GM23338 (cell line): ENCODE measurements around the gene NFKBIZ. TPM values are rescaled to one million over a fixed set of nuclear protein-coding genes. Genes with fewer than 3 reads are reported as not detected.

Experiments
- ATAC-seq: fragments of 200-7000 bp; cut with Tn5 transposase; 3 replicates; pipeline ENCODE4 v1.9.1; 2020
- DNase-seq: peaks from one replicate; pipeline ENCODE4 v3.0.0-alpha.2; 2015; ENCODE audit warnings: low spot score
- H2AFZ ChIP-seq: fragments of 200-600 bp; sonication (generic); 2 replicates; pipeline ENCODE4 v1.8.0; 2016; ENCODE audit warnings: antibody characterized with exemption, mild to moderate bottlenecking, moderate library complexity
- H3F3A ChIP-seq: fragments of 200-600 bp; sonication (generic); replicated peaks from 2 replicates; pipeline ENCODE4 v1.8.0; 2017; ENCODE audit warnings: antibody characterized with exemption, mixed run types, low read depth
- H3K27ac ChIP-seq: fragments of 200-600 bp; sonication (generic); 2 replicates; pipeline ENCODE4 v1.6.1; 2016; ENCODE audit warnings: low read depth
- H3K27me3 ChIP-seq: fragments of 200-600 bp; sonication (generic); 2 replicates; pipeline ENCODE4 v1.8.0; 2016; ENCODE audit warnings: mild to moderate bottlenecking, mixed run types, moderate library complexity; ENCODE audit not compliant: insufficient read depth
- H3K36me3 ChIP-seq: fragments of 200-600 bp; sonication (generic); 2 replicates; pipeline ENCODE4 v1.8.0; 2016; ENCODE audit warnings: mild to moderate bottlenecking; ENCODE audit not compliant: insufficient read depth
- H3K4me1 ChIP-seq: fragments of 200-600 bp; sonication (generic); 2 replicates; pipeline ENCODE4 v1.8.0; 2016; ENCODE audit warnings: mild to moderate bottlenecking, moderate library complexity; ENCODE audit not compliant: insufficient read depth
- H3K4me2 ChIP-seq: fragments of 200-600 bp; sonication (generic); 2 replicates; pipeline ENCODE4 v1.7.1; 2017; ENCODE audit warnings: mixed run types
- H3K4me3 ChIP-seq: fragments of 200-600 bp; sonication (generic); 2 replicates; pipeline ENCODE4 v1.6.1; 2016; ENCODE audit warnings: mixed run types
- H3K79me2 ChIP-seq: fragments of 200-600 bp; sonication (generic); replicated peaks from 2 replicates; pipeline ENCODE4 v1.8.0; 2017; ENCODE audit warnings: mild to moderate bottlenecking; ENCODE audit not compliant: insufficient read depth
- H3K9me2 ChIP-seq: fragments of 200-600 bp; sonication (generic); 2 replicates; pipeline ENCODE4 v1.8.0; 2017; ENCODE audit not compliant: insufficient read depth
- H4K20me1 ChIP-seq: fragments of 200-600 bp; sonication (generic); replicated peaks from 2 replicates; pipeline ENCODE4 v1.8.0; 2017; ENCODE audit warnings: mild to moderate bottlenecking; ENCODE audit not compliant: insufficient read depth
- H3K27ac Mint-ChIP-seq: 2 replicates; pipeline ENCODE4 v1.8.0; 2020; ENCODE audit warnings: inconsistent platforms, mild to moderate bottlenecking, moderate library complexity, mixed read lengths
- H3K27me3 Mint-ChIP-seq: 3 replicates; pipeline ENCODE4 v1.8.0; 2022; ENCODE audit warnings: low read depth, mild to moderate bottlenecking, moderate library complexity, mixed read lengths, inconsistent platforms; ENCODE audit not compliant: insufficient read depth, poor library complexity
- H3K36me3 Mint-ChIP-seq: 3 replicates; pipeline ENCODE4 v1.8.0; 2021; ENCODE audit warnings: low read depth, mild to moderate bottlenecking, inconsistent platforms, moderate library complexity, mixed read lengths
- H3K4me1 Mint-ChIP-seq: 3 replicates; pipeline ENCODE4 v1.8.0; 2020; ENCODE audit warnings: mild to moderate bottlenecking, inconsistent platforms, mixed read lengths
- H3K4me3 Mint-ChIP-seq: 3 replicates; pipeline ENCODE4 v1.8.0; 2021; ENCODE audit warnings: moderate library complexity, mild to moderate bottlenecking, inconsistent platforms, mixed read lengths
- H3K9me3 Mint-ChIP-seq: 3 replicates; pipeline ENCODE4 v1.8.0; 2020; ENCODE audit warnings: moderate library complexity, mild to moderate bottlenecking, inconsistent platforms, mixed read lengths
- CREB1 ChIP-seq: fragments of 250-450 bp; sonication (Bioruptor Pico); IDR thresholded peaks from 2 replicates; pipeline ENCODE4 v1.5.0; 2020; ENCODE audit warnings: low read depth, mild to moderate bottlenecking, moderate library complexity
- ETS1 ChIP-seq: IDR thresholded peaks from 2 replicates; pipeline ENCODE4 v1.6.1; 2016; ENCODE audit warnings: antibody characterized with exemption
- EZH2 ChIP-seq: fragments of 200-600 bp; sonication (generic); IDR thresholded peaks from one replicate; pipeline ENCODE4 v1.8.0; 2017; ENCODE audit warnings: antibody characterized with exemption, mild to moderate bottlenecking, low read depth; ENCODE audit not compliant: unreplicated experiment
- EZH2phosphoT487 ChIP-seq: fragments of 200-600 bp; sonication (generic); IDR thresholded peaks from one replicate; pipeline ENCODE4 v1.8.1; 2018; ENCODE audit warnings: antibody characterized with exemption; ENCODE audit not compliant: unreplicated experiment
- NANOG ChIP-seq: IDR thresholded peaks from 2 replicates; pipeline ENCODE4 v1.6.1; 2016; ENCODE audit warnings: antibody characterized with exemption, borderline replicate concordance
- POLR2AphosphoS5 ChIP-seq: IDR thresholded peaks from 2 replicates; pipeline ENCODE4 v1.6.1; 2016; ENCODE audit warnings: antibody characterized with exemption, low read depth
- STAT1 ChIP-seq: IDR thresholded peaks from one replicate; pipeline ENCODE4 v1.6.1; 2016; ENCODE audit warnings: antibody characterized with exemption; ENCODE audit not compliant: unreplicated experiment
- ZNF114 ChIP-seq: fragments of 250-450 bp; sonication (Bioruptor Pico); IDR thresholded peaks from 2 replicates; pipeline ENCODE4 v1.5.0; 2020; ENCODE audit warnings: mild to moderate bottlenecking, moderate library complexity
- ZNF331 ChIP-seq: fragments of 250-450 bp; sonication (Bioruptor Pico); IDR thresholded peaks from 2 replicates; pipeline ENCODE4 v1.5.0; 2020; ENCODE audit warnings: low read depth, mild to moderate bottlenecking, moderate library complexity
- ZNF462 ChIP-seq: fragments of 250-450 bp; sonication (Bioruptor Pico); IDR thresholded peaks from 2 replicates; pipeline ENCODE4 v1.5.0; 2020; ENCODE audit warnings: mild to moderate bottlenecking, moderate library complexity
- polyA plus RNA-seq: library from polyadenylated mRNA; unstranded; fragments of >200 nt; fragmentation: Nextera tagmentation; extraction: Ambion mirVana; gene quantifications from 2 replicates; pipeline ENCODE4 v1.2.1, GENCODE V29; 2016
- total RNA-seq: library from RNA; depleted of rRNA; stranded (reverse); fragments of >200 nt; shearing (Covaris generic); gene quantifications from 2 replicates; pipeline ENCODE4 v1.2.3, GENCODE V29; 2014

Gene NFKBIZ
- total and polyA plus RNA-seq, 2 experiments from 2014 or later = 14.1 to 18.2 TPM

GRCh38 chr3:101861212-101861788 lies 12.0 kb downstream of the NFKBIZ start:
- H3K4me3 Mint-ChIP-seq = no peak overlapping the region

More at GRCh38 chr3:101861212-101861788, 12.0 kb downstream of the NFKBIZ start:
- H3F3A ChIP-seq = peaks cover 3% of the 10 kb centered on the region; the same call in 1 of the 2 replicates
- H3K79me2 ChIP-seq = no peaks in the 10 kb centered on the region; the same call in 1 of the 2 replicates
- DNase-seq = no peak
- H3K27ac ChIP-seq = no peak overlapping the region
- TF ChIP-seq CREB1 (CRISPR knock-in tag) (no peak), ETS1 (no peak), EZH2phosphoT487 (no peak), POLR2AphosphoS5 (no peak), EZH2 (no peak), ZNF114 (CRISPR knock-in tag) (no peak), STAT1 (no peak), NANOG (no peak), ZNF462 (CRISPR knock-in tag) (no peak), ZNF331 (CRISPR knock-in tag) (no peak)
- no peak for ATAC-seq
- H3K27me3 ChIP-seq = no peaks in the 10 kb centered on the region
- no peaks in the 10 kb centered on the region for H3K4me1 ChIP-seq
- Mint-ChIP-seq H3K27me3 (peaks cover 2% of the 10 kb centered on the region), H3K27ac (no peak overlapping the region), H3K9me3 (no peaks in the 10 kb centered on the region), H3K4me1 (peaks cover 3% of the 10 kb centered on the region; the same call in 2 of the 3 replicates), H3K36me3 (peaks cover 50% of the 10 kb centered on the region)
- H3K36me3 ChIP-seq = peaks cover 34% of the 10 kb centered on the region
- no peak overlapping the region for H3K4me2 ChIP-seq
- H2AFZ ChIP-seq = no peak overlapping the region
- no peak overlapping the region for H3K4me3 ChIP-seq
- H4K20me1 ChIP-seq = peaks cover 21% of the 10 kb centered on the region; the same call in 1 of the 2 replicates
- no peaks in the 10 kb centered on the region for H3K9me2 ChIP-seq
